ENCODE measurements around the gene TTC24.
"Not testable (repeated sequence)": the region's sequence is repeated elsewhere in the genome, so short reads cannot be mapped to it uniquely, and the experiment has no call there.

Gene TTC24

GRCh38 chr1:156582388-156583017, 3.0 kb downstream of the TTC24 start:
- DNase-seq, result no peak
- intact Hi-C loops (cut with DNase I), result no loop called here

DNA sequence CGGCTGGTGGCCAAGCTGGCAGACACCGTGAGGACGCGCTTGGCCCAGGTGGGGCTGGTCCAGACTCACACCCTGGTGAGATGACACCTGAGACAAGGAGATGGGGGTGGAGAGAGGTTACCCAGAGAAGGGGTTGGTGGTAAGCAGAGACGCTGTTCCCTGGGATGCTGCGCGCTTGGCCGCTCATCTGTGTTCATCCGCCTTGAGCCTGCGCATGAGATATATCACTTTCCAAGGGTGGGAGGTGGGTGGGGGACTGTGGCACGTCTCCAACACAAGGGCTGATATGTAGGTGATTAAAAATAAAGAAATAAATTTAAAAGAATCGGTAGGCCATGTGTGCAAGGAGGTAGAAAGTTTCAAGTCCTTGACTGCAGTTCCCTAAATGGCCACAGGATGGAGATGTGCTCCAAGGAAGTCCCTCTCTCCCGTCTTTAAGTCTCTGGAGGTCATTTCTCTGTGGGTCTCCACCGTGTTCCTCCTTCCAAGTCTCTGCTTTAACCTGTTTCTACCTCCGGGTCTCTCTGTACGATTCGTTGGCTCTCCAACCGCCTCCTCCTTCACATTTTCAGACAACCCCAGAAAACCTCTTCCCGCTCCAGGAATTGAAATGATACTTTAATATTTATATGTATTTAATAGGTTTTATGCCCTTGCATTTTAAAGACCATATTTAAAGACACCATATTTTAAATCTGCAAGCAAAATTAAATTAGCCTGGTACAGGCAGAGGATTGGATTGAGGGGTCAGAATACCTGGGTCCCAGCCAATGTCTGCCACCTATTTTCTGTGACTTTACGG, 4.5 kb downstream of the TTC24 start:
- peak in 40 of 42 donors; percentile 32 to 94 (median 79) for DNase-seq
- intact Hi-C loops (cut with DNase I), result no loop called here

GRCh38 chr1:156584813-156585212, 5.3 kb downstream of the TTC24 start:
- intact Hi-C loops (cut with DNase I), result no loop called here
- DNase-seq, result no peak

GRCh38 chr1:156586323-156586722, 6.8 kb downstream of the TTC24 start:
- intact Hi-C loops (cut with DNase I), result no loop called here

DNA sequence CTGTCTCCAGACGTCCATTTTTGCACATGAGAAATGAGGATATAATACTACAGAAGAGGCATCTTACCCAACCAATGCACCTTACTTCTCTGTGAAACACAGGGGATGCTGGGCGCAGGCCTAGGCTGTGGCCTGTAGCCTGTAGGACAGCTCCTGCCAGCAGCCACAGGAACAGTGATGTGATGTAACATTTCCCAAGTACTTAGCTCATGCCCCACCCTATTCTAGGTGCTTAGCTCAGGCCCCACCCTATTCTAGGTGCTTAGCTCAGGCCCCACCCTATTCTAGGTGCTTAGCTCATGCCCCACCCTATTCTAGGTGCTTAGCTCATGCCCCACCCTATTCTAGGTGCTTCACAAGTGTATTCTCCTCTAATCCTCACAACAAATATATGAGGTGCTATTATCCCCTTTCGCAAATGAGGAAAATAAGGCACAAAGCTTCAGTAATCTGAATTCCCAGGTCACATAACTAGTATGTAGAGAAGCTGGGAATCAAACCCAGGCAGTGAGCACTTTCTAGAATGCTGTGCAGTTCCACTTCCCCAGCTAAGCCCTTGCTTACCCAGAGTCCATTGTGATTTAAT, 7.5 kb downstream of the TTC24 start:
- no peak for DNase-seq
- intact Hi-C loops (cut with DNase I), result no loop called here

More at GRCh38 chr1:156586323-156586722, 6.8 kb downstream of the TTC24 start:
- no peak for DNase-seq

DNA sequence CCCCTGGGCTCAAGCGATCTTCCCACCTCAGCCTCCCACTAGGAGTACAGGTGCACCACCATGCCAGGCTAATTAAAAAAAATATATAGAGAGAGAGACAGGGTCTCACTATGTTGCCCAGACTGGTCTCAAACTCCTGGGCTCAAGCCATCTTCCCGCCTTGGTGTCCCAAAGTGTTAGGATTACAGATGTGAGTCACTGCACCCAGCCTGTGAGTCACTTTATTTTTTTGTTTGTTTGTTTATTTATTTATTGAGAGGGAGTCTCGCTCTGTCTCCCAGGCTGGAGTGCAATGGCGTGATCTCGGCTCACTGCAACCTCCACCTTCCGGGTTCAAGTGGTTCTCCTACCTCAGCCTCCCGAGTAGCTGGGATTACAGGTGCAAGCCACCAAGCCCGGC, 8.4 kb downstream of the TTC24 start:
- intact Hi-C loops (cut with DNase I); DNase-seq: not testable (repeated sequence)

DNA sequence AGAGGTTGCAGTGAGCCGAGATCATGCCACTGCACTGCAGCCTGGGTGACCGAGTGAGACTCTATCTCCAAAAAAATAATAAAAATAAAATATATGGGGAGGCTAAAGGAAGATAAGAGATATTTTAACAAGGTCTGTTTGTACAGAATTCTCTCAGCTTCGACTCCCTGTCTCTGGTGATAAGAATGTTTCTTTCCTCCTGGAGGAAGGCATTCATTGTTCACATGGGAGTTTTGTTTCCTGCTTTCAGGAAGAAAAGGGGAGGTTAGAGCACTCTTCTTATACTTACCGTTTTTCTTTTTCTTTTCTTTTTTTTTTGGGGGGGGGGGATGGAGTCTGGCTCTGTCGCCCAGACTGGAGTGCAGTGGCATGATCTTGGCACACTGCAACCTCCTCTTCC, 10.0 kb downstream of the TTC24 start:
- DNase-seq, result no peak
- intact Hi-C loops (cut with DNase I), result no loop called here

DNA sequence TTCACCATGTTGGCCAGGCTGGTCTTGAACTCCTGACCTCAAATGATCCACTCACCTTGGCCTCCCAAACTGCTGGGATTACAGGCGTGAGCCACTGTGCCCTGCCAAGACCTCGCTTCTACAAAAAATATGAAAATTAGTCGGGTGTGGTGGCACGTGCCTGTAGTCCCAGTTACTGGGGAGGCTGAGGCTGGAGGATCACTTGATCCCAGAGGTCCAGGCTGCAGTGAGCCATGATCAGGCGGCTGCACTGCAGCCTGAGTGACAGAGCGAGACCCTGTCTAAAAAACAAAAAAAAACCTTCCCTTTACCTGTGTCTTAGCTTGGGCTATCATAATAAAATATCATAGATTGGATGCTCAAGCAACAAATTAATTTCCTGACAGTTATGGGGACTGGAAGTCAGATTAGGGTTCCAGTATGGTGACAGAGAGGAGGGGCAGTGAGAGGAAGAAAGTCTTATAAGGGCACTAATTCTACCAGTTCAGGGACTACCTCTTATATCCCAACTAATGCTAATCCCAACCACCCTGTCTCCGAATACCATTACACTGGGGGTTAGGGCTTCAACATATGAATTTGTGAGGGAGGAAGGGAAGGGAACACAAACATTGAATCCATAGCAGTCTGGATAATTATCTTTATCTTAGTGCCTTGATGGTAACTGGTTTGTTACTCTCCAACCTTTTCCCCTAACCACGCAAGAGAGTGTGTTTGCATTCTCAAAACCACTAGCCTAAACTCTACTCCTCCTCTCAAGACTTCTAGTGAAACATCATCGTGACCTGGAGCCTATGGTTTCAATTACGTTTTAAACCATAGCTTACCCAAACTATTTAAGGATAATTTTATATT, 11.0 kb downstream of the TTC24 start:
- no peak for DNase-seq
- intact Hi-C loops (cut with DNase I), result loop anchor here (10.0 kb wide), 1 partner anchor 136 kb away; no protein-coding TSS in a partner anchor

GRCh38 chr1:156591181-156591431, 11.6 kb downstream of the TTC24 start:
- intact Hi-C loops (cut with DNase I), result loop anchor here (10.0 kb wide), 1 partner anchor 136 kb away; no protein-coding TSS in a partner anchor
- DNase-seq, result no peak

GRCh38 chr1:156591432-156592157, 12.1 kb downstream of the TTC24 start, which contains the start of gene NAXE:
Gene NAXE, plus strand, starts transcription at chr1:156591776. Its CDS starts 29 bp downstream, at chr1:156591805.
- intact Hi-C loops (cut with DNase I), result loop anchor here (10.0 kb wide), 1 partner anchor 137 kb away; no protein-coding TSS in a partner anchor
- DNase-seq, result peak in 41 of 42 donors; percentile 49 to 90 (median 82)

GRCh38 chr1:156592158-156592909, 12.8 kb downstream of the TTC24 start:
- intact Hi-C loops (cut with DNase I), result loop anchor here (10.0 kb wide), 1 partner anchor 138 kb away; no protein-coding TSS in a partner anchor
- DNase-seq, result no peak

DNA sequence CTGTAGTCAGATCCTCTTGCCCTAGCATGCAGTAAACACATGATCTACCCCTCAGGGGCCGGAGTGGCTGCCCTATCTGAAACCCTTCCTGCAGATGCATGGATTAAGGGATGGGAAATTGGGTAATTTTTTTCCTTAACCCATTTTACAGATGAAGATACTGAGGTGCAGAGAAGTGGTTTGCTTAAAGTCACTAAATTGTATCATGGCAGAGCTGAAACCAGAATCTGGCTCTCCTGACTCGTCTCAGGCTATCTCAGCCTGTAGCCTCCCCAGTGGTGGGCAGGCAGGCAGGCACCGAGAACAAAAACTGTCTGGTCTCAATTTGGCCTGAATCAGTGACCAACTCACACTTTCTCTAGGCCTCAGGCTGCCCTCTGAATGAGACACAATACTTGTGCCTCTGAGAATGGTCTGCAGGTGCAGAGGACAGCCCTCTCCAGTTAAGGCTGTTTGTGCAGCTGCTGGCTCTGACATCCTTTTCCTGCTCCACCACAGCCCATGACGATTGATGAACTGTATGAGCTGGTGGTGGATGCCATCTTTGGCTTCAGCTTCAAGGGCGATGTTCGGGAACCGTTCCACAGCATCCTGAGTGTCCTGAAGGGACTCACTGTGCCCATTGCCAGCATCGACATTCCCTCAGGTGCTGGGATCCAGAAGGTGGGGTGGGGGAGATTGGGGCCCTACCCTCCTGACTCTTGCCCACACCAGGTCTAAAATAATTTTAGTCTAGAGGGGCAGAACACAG, 13.6 kb downstream of the TTC24 start:
- intact Hi-C loops (cut with DNase I), result loop anchor here (10.0 kb wide), 1 partner anchor 138 kb away; no protein-coding TSS in a partner anchor
- no peak for DNase-seq

- intact Hi-C loops (cut with DNase I), result loop anchor here (10.0 kb wide), 1 partner anchor 139 kb away; no protein-coding TSS in a partner anchor
- no peak for DNase-seq
These were observed 14.1 kb downstream of the TTC24 start for GRCh38 chr1:156593661-156593989.

GRCh38 chr1:156594190-156594589, 14.7 kb downstream of the TTC24 start:
- DNase-seq, result no peak
- intact Hi-C loops (cut with DNase I), result loop anchor here (10.0 kb wide), 1 partner anchor 139 kb away; no protein-coding TSS in a partner anchor

- no peak for DNase-seq
- intact Hi-C loops (cut with DNase I), result loop anchor here (10.0 kb wide), 1 partner anchor 140 kb away; no protein-coding TSS in a partner anchor
These were observed 15.5 kb downstream of the TTC24 start for GRCh38 chr1:156595016-156595415.

DNA sequence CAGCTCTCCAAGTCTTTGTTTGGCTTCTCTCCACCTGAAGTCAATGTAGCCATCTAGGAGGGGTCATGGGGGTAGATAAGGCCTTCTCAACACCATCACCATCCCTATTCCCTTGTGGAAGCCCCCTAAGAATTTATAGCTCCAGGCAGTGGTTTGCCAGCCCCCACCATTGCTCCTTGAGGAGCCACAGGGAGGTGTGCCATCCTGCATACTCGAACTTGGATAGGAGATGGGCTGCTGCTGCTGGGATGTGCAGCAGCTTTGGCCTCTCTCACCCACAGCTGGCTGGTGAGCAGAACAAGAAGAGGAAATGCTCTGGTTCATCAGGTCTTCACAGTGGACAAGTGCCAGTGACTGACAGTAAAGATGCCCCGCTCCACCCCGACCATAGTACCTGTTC, 16.9 kb downstream of the TTC24 start:
- intact Hi-C loops (cut with DNase I), result loop anchor here (10.0 kb wide), 1 partner anchor 142 kb away; no protein-coding TSS in a partner anchor
- no peak for DNase-seq

DNA sequence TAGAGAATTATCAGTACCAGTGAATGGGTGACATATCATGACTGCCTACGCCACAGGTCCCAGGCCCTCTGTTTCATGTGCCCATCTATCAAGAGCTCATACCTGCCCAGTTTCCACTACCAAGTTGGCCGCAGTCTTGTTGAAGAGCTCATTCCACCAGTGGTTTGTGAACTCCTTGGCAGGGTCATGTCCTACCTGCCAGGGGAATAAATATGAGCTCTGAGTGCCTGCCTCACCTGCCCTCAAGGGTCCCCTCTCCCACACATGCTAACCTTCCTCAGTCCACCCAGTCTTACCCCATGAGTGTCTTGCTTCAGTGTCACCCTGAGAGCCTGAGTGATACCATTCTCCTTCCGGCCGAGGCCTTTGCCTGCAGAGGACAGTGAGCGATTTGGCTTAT, 18.6 kb downstream of the TTC24 start:
- intact Hi-C loops (cut with DNase I), result loop anchor here (10.0 kb wide), 1 partner anchor 143 kb away; no protein-coding TSS in a partner anchor
- DNase-seq, result no peak
